ENCODE data around the gene GLRX3.
"Not testable (repeated sequence)": the region's sequence is repeated elsewhere in the genome, so short reads cannot be mapped to it uniquely, and the experiment has no call there.

Gene GLRX3

DNA sequence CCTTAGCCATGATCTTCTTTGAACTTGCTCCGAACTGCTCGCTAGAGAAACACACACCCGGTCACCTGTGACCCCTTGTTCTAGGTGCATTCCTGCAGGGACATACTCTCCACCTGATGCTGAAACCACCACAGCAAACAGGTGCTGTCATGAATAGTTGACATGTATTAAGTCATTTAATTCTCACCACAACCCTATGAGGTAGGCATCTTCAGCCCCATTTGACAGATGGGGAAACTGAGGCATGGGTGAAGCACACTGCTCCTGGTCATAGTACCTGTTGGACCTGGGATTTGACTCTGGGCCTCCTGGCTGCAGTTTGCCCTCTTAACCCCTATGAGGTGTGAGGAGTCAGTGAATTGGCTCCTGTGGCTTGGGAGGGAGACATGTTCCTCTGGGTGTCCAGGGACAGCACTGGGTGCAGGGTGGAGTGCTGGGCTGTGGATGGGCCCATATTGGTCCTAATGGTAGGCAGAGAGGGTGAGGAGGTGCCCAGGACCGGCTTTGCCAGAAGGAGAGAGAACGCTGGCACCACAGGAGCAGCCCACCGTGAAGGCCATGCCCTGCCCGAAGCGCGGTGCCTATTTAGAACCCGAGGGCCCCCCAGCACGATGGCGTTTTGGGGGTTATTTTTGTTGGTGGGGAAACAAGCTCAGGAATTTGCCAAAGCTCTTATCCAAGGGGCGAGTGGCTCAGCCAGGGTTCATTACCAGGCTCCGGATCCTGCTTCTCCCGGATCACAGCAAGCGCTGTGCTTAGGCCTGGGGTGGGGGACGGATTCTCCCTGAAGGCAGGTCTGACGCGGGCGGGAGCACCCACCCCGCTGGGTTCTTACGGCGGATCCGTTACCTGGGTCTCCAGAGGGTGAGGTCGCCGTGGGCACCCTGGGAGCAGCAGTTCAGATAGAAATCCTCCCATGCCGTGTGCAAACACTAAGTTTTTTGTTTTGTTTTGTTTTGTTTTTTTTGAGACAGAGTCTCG, 52.3 kb downstream of the GLRX3 start:
- no peak for DNase-seq (ENCODE audit: low read depth in 2 of 2)

DNA sequence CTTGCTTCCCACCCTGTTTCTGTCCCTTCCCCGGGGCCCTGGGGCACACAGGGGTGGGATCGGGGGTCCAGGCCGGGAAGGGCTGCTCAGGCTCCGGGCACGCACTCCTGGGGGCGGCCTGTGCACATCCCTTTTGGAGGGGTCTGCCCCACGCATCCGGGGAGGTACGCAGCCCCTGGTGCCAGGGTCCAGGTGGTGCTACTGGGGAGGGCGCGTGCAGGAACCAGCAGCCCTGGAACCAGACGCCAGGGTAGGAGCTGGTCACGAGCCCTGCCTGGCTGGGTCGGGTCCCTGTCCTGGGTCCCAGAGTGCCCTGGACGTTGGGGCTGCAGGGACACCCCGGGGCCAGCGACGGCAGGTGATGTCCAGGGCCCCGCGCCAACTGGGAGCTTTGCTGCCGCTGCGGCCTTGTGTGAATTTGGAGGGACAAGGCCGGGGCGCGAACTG, 53.4 kb downstream of the GLRX3 start:
- no peak for DNase-seq (ENCODE audit: low read depth in 2 of 2)

DNA sequence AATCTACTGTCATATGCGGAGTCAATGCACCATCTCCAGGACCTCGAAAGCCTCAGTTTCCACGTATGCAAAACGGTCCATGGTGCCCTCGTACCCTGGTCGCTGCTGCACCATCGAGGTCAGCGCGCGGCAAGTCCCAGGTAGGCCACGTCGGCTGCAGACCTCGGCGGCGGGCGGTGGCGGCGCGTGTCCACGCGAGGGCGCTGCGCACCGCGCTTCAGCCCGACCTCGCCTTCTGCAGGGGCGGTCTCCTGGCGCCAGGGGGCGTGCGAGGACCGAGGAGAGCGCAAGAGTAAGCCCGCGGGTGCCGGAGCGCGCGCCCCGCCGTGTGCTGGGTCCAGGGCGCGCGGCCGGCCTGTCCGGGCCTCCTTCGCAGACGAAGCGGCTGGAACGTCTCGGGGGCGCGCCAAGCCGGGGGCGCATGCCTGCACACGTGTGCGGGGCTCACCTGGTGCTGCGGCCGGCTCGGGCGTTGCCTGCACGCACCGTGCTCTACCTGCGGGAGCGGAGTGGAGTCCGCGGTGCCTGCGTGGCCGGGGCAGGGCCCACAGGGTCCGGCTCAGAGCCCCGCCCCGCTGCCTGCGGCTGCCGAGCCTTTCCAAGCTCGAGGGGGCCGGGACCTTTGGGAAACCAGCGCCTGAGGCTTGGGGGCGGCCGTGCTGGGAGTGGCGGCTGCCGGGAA, 54.0 kb downstream of the GLRX3 start:
- DNase-seq (ENCODE audit: low read depth in 2 of 2): peak; percentile 71 to 77

DNA sequence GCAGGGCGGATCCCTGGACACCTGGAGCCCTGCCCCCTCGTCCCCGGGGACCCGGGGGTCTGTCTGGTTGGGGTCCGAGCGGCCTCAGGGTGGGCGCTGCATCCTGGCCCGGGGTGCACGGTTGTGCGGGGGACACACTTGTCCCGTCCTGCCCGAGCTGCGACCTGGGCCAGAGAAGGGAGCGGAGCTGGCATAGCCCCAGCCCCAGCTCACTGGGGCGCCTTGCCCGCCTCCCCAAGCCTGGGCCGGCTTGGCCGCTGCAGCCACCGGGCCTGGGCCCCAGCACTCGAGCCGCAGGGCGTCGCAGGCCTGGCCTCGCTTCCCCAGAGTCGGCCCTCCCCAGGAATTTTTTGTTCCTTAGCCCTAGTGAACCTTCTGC, 54.5 kb downstream of the GLRX3 start:
- no peak for DNase-seq (ENCODE audit: low read depth in 2 of 2)

DNA sequence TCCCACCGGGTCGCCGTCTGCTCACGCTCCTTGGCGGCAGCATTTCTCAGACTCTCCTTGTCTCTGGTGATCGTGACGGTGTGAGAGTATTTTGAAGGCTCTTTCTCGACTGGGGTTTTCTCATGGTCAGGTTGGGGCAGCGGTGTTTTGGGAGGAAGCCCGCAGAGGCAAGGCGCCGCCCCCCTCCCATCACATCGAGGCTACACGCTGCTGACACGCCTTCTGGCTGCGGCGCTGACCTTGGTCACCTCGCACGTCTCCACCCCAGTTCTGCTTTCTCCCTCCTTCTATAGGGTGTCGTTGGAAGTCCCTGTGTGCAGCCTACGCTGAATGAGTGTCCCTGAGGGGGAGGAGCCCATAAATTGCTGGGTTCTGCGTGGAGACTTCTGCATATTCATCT, 55.2 kb downstream of the GLRX3 start:
- DNase-seq (ENCODE audit: low read depth in 2 of 2): no peak

DNA sequence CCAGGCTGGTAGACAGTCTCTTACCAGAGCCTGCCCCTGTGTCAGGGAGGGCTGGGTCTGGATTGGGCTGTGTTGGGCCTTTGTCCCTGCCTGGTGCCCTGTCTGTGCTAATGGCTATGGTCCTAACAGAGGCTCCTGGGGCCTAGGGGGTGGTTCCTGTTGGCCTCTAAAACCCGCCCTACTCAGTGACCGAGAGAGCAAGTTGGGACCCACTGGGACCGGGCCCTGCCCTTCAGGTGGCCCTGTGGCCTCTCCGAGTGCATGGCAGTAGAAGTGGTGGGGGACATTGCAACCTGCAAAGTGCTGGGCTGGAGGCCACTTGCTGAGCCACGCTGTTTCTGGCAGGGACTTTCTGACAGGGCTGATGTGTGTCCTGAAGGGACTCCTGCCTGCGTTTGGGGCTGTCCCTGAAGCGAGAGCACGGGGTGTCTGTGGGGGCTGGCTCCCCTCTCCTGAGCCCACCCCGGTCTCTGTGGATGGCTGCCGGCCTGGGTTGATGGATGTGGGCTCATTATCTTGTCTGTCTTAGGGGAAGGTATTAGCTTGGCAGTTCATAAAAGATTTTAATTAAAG, 56.2 kb downstream of the GLRX3 start:
- no peak for DNase-seq (ENCODE audit: low read depth in 2 of 2)

DNA sequence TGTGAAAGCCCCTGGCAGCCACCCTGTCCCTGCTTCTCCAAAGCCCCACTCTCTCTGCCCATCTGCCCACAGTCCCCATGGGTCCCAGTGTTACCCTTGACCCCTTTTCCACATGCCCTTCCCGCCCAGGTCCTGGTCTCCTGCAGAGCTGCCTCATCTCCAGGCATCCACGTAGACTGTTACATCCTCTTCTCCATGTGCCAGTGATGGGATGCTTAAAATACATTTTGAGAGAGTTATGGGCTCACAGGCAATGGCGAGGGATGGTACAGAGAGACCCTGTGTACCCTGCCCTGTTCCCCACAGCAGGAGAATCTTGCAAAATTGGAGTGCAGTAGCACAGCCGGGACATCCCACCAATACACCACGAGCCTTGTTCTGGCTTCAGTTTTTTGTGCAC, 56.8 kb downstream of the GLRX3 start:
- no peak for DNase-seq (ENCODE audit: low read depth in 2 of 2)

DNA sequence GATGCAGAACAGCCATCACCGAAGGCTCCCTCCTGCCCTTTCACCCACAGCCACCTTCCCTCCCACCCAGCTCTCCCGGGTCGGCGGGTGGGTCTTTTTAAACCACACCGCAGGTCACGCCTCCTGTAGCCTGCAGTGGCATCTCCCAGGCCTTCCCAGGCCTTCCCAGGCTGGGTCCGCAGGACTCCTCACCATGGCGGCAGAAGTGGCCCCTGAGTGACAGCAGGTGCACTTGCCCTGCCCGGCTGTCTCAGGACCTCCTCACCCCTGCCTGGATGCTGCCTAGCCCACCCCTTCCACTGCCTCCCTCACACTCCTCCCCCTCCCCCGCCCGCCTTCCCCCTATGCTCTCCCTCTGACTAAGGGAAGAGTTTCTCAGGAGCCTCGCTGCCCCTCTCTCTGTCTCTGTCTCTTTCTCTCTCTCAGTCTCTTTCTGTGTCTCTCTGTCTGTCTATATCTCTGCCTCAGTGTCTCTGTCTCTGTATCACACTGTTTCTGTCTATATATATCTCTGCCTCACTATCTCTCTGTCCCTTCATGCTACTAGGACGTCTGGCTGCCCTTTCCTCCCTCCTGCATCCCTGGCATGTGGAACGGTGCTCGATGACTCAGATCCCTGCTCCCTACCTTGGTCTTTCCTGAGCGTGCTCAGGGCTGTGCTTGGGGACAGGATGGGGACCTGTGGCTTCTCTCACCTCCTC, 57.5 kb downstream of the GLRX3 start:
- no peak for DNase-seq (ENCODE audit: low read depth in 2 of 2)

DNA sequence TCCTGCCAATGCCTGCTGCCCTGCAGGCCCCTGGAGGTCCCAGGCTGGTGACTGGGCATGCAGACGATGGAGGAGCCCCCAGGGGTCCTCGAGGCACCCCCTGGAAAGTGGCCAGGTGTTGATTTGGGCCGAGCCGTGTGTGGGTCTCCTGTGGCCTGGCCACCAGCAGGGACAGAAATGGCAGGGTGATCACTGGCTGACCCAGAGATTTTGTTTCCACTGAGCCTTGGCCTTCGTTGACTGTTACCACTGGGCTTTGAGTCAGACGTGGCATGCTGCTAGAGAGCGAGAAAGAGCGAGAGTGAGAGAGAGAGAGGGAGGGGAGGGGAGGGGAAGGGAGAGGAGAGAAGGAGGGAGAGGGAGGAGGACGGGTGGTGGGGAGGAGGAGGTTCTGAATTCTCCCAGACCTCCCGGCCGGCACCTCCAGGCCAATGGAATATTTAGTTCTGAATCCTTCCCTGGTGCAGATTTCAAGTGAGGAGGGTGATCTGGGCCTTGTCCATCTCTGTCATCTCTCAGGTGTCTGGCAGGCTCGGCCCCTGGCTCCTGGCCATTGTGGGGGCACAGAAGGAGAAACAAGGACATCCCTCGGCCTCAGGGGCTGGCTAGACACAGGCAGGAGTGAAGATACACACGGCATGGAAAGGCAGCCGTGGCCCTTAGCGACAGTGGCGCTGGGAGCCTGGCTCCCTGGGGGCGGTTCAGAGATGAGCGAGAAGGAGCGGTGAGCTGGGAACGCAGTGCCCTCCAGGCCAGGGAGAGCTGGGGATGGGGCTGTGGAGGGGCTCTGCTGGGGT, 58.2 kb downstream of the GLRX3 start:
- DNase-seq (ENCODE audit: low read depth in 2 of 2): no peak

DNA sequence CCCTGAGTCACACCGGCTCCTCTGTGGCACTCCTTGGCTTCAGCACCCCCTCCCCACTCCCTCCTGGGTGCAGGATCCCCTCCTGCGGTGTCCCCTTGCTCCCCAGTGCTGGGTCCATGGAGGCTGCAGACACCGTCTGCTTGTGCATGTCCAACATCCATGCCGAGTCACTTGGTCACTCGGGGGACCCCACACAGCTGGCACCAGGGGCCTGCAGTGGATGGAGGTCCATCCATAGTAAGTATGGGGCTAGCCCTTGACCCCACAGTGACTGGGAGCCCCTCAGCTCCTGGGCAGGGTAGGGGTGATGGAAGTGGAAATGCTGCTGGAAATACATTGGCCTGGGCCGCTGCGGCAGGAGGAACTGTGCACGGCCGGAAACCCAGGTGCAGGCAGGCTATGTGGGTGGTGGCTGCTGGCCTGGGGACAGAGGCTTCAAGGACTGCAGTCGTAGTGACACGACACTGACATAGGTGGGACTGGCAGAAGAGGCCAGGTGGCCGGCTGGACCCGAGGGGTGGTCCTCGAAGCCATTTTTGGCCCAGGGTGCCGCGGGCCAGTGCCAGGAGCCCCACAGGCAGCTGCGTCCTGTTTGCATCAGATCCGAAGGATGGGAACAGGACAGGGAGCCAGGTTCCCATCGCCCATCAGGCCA, 58.9 kb downstream of the GLRX3 start:
- no peak for DNase-seq (ENCODE audit: low read depth in 2 of 2)

DNA sequence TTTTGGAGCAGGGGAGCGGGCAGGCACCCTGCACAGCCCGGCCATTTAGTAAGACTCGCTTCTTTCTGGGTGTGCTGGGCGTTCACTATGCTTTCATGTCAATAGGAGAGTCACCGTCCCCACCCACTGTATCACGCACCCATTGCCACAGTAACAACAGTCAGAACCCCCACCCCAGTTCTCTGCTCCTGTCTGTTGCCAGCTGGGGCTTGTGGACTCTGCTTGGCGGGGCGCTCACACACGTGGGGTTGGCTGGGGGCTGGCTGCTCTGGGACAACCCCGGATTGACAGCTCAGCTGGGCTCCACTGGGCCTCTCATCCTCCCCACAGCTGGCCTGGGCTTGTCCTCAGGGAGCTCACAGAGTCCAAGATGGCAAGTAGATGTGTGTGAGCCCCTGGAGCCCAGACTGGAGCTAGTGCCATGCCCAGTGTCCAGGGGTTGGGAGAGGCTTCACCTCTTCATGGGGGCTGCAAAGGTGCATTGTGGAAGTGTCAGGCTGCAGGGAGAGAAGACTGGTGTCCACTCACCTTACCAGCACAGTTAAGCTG, 59.6 kb downstream of the GLRX3 start:
- no peak for DNase-seq (ENCODE audit: low read depth in 2 of 2)

DNA sequence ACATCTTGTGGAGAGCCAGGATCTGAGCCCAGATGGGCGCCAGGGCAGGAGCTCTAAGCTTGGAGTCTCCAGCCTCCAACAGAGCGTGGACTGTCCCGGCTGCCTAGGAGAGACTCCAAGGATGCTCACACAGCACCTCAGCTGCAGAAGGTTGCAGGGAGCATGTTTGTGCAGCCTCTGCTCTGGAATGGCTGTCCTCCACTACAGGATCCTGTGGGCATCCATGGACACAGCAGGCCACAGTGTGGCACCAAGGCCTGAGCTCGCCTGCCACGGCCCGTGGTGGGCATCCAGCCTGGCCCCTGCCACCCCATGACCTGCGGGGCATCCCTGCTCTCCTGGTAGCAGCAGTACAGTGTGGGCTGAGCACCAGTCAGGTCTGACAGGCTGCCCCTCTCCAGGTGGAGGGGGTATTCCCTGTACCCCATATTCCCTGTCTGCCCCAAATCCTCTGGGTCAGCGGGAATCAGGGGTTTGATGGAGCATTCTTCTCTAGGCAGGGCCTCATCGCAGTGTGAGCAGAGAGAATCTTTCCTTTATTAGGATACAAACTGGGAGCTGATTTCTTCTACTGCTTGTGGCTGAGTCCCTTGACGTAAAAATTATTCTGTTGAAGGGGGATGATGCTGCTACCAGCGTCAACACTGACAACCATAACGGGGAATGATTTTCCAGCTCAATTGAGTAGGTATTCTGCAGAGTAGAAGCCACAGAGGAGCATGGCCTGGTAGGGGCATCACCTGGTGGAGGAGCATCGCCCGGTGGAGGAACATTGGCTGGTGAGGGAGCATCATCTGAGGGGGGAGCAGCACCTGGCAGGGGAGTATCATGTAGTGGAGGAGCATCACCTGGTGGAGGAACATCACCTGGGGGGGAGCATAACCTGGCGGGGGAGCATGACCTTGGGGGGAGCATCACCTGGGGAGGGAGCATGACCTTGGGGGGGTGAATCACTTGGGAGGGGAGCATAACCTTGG, 60.6 kb downstream of the GLRX3 start:
- DNase-seq (ENCODE audit: low read depth in 2 of 2): no peak

DNA sequence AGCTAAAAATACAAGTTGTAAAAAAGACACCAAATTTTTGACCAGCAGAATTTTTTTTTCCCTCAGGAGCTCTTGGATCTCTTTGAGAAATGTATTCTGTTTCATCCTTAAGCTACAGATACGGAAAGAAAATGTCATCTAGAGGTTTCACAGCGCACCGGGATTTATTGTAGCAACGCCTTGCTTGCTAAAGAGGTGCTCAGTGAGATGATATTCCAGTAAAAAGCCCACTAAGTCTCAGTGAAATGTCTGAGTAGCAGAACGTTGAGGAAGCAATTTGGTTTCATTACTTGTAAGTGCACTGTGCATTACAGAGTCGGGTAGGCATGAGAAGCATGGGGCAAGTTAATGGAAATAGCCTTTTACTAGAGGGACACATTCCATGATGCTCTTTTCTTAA, 62.5 kb downstream of the GLRX3 start:
- no peak for DNase-seq (ENCODE audit: low read depth in 2 of 2)

DNA sequence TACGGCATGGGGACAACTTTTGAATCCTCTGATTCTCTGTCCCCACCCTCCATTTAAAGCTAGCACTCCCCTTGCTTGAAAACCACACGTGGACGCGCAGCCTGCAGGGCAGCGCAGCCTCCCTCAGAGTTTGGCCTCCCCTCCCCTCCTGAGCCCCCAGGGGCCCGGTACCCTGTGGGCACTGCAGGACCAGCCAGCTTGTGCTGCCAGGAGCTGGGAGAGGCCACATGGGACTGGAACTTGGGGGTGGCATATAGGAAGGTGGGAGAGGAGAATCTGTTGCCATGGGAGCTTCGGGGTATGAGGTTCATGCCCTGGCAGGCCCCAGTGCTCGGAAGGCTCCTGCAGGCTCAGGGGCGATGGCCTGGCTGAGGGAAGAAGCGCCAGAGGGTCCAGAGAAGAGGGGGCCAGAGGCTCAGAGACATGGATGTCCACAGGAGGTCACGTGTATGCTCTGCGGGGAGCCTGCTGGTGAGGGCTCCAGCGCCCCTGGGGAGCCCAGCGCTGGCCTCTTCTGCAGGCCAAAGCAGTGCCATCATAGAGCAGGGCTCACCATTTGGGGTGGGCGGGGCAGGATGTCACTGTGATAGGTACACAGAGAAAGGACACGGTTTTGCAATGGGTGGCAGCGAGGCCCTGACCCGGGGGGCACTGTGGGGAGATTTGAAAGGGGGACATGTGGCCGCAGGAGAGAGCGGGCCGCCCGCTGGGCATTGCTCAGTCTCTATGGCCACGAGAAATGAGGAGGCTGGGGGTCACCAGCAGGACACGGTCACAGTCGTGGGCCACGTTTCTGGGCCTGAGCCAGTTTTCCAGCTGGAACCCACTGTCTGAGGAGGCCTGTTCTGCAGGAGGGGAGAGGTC, 64.2 kb downstream of the GLRX3 start:
- DNase-seq (ENCODE audit: low read depth in 2 of 2): no peak

DNA sequence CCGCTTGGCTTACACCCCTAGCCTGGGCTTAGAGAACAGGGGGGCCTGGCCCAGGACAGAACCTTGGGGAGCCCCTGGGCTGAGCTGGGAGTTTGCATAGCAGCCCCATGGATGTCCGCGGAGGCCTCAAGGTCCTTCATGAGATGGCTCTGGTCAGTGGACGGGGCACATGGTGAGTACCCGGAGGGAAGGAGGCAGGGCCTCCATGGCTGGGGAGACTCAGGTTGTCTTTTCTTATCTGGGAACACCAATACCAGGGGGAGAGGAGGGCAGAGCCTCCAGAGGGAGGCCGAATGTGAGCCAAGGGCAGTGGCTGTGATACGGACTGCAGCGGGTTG, 64.8 kb downstream of the GLRX3 start:
- no peak for DNase-seq (ENCODE audit: low read depth in 2 of 2)

DNA sequence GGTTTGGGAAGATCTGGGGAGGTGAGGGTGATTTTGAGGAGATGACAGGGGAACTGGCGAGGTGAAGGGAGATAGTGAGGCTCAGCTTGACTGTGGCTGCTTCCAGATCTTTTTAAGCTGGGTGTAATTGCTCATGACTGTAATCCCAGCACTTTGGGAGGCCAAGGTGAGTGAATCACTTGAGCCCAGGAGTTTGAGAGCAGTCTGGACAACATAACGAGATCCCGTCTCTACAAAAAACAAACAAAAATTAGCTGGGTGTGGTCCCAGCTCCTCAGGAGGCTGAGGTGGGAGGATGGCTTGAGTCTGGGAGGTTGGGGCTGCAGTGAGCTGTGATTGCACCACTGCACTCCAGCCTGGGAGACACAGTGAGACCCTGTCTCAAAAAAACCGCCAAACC, 66.0 kb downstream of the GLRX3 start:
- DNase-seq (ENCODE audit: low read depth in 2 of 2): not testable (repeated sequence)

DNA sequence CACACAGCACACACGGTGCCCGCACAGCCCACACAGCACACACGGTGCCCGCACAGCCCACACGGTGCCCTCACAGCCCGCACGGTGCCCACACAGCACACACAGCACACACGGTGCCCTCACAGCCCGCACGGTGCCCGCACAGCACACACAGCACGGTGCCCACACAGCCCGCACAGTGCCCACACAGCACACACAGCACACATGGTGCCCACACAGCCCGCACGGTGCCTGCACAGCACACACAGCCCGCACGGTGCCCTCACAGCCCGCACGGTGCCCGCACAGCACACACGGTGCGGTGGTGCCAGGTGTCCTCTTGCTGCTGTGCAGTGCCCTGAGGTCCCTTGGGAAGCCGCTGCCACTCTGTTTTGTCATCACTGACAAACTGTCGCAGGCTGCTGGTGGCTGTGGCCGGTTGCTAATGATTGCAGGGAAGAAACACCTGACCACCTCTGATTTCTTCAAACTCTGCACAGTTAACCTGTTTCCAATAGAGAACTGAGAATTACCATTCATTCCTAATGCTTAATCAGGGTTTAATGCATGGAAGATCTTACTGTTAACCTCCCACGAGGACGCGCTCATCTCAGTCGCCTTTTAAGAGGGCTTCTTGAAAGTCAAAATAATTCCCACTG, 66.9 kb downstream of the GLRX3 start:
- no peak for DNase-seq (ENCODE audit: low read depth in 2 of 2)

DNA sequence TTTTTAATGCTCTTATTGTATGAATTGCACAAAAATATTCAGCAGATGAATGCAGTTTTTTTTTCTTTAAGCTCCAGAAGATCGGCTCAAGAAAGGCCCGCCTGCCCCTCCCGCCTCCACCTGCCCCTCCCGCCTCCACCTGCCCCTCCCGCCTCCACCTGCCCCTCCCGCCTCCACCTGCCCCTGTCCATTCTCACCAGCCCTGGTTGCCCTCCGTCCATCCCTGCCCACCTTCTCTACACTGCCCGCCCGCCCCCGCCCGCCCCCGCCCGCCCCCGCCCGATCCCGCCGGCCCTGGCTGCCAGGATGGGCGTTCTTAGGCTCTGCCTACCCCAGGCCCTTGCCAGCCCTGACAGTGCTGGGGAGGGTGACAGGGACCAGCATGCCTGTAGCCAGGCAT, 67.4 kb downstream of the GLRX3 start:
- no peak for DNase-seq (ENCODE audit: low read depth in 2 of 2)

Data from stimulated activated CD8-positive, alpha-beta memory T cell treated with anti-CD3 and anti-CD28 coated beads, Interleukin-2, amount 100 ng/mL, for 1 hour (primary cell).